ENCODE results near the gene AKIP1.
A peak's percentile ranks its signal among the peaks of the same experiment; 100 is the strongest.

AKIP1 gene

GRCh38 chr11:8961401-8961800, 50.4 kb downstream of the AKIP1 start:
- DNase-seq = no peak

- DNase-seq = peak in 1 of 3 experiments; percentile 17
Measured at GRCh38 chr11:8962841-8963240, 51.9 kb downstream of the AKIP1 start.

GRCh38 chr11:8963569-8964323, 52.8 kb downstream of the AKIP1 start:
- DNase-seq = peak; percentile 85 to 92 (median 91)

- DNase-seq = peak; percentile 91 to 93 (median 92)
Measured at GRCh38 chr11:8964324-8965320, 53.6 kb downstream of the AKIP1 start, which contains the start of gene TMEM9B. TMEM9B (minus strand) TSS chr11:8964442; CDS start chr11:8964313, 129 bp downstream.

- DNase-seq = no peak
Measured at GRCh38 chr11:8967184-8967583, 56.2 kb downstream of the AKIP1 start.

All from NCI-H1417 (cell line).